Mucosa of gallbladder (tissue), 1 donor: ENCODE data around the gene USP24. TPM values are rescaled to one million over a fixed set of nuclear protein-coding genes. Genes with fewer than 3 reads are reported as not detected.
A peak's percentile ranks its signal among the peaks of the same experiment; 100 is the strongest.

ENCODE experiments used
- DNase-seq: peaks from one replicate; pipeline ENCODE4 v3.0.0-alpha.2; 2020; ENCODE audit warnings: low spot score
- total RNA-seq: library from RNA; stranded (reverse); gene quantifications from one replicate; pipeline ENCODE4 v1.2.1, GENCODE V29; 2021
- donor health status: DM: no; HTN: no; CAD: no.

USP24 gene
- 34.6 TPM for total RNA-seq

- peak; percentile 79 for DNase-seq
Measured at GRCh38 chr1:55215194-55216021, at the start of gene USP24. Gene USP24, minus strand, starts transcription at chr1:55215364. Its CDS starts 251 bp downstream, at chr1:55215113.

- no peak for DNase-seq
Measured at GRCh38 chr1:55262822-55263221, 47.7 kb upstream of the USP24 start.

- DNase-seq: no peak
Measured at GRCh38 chr1:55259911-55260609, 44.9 kb upstream of the USP24 start.

- DNase-seq: peak; percentile 18
Measured at GRCh38 chr1:55257958-55258357, 42.8 kb upstream of the USP24 start.

GRCh38 chr1:55255901-55256300 lies 40.7 kb upstream of the USP24 start:
- no peak for DNase-seq

GRCh38 chr1:55252942-55253589 lies 37.9 kb upstream of the USP24 start:
- DNase-seq: peak; percentile 22

- no peak for DNase-seq
Measured at GRCh38 chr1:55250399-55251075, 35.4 kb upstream of the USP24 start.

GRCh38 chr1:55249646-55250398 lies 34.7 kb upstream of the USP24 start:
- no peak for DNase-seq

GRCh38 chr1:55246896-55247295 lies 31.7 kb upstream of the USP24 start:
- no peak for DNase-seq

- no peak for DNase-seq
Measured at GRCh38 chr1:55246331-55246730, 31.2 kb upstream of the USP24 start.

GRCh38 chr1:55245781-55246180 lies 30.6 kb upstream of the USP24 start:
- DNase-seq: no peak

GRCh38 chr1:55244476-55245099 lies 29.4 kb upstream of the USP24 start:
- DNase-seq: no peak

GRCh38 chr1:55243655-55244054 lies 28.5 kb upstream of the USP24 start:
- DNase-seq: no peak

GRCh38 chr1:55239548-55239947 lies 24.4 kb upstream of the USP24 start:
- no peak for DNase-seq

- DNase-seq: no peak
Measured at GRCh38 chr1:55235722-55236121, 20.6 kb upstream of the USP24 start.

- DNase-seq: no peak
Measured at GRCh38 chr1:55234016-55234415, 18.9 kb upstream of the USP24 start.

- no peak for DNase-seq
Measured at GRCh38 chr1:55233145-55233777, 18.1 kb upstream of the USP24 start.

- DNase-seq: no peak
Measured at GRCh38 chr1:55232448-55233144, 17.4 kb upstream of the USP24 start.

- DNase-seq: no peak
Measured at GRCh38 chr1:55231745-55232144, 16.6 kb upstream of the USP24 start.

GRCh38 chr1:55230659-55231058 lies 15.5 kb upstream of the USP24 start:
- DNase-seq: no peak
